DND-41 (cell line): ENCODE data around the gene PHF21B.

Source experiments
- ATAC-seq: fragments of 200-7000 bp; cut with Tn5 transposase; 3 replicates; pipeline ENCODE4 v1.9.1; 2021; ENCODE audit warnings: low read depth; ENCODE audit not compliant: insufficient read depth
- DNase-seq: peaks from one replicate; pipeline ENCODE4 v3.0.0-alpha.2; 2020
- H2AFZ ChIP-seq: 2 replicates; pipeline ENCODE4 v1.6.0; 2012; ENCODE audit warnings: low read depth, low read length
- H3K27ac ChIP-seq: 2 replicates; pipeline ENCODE4 v1.5.1; 2012; ENCODE audit warnings: low read length, inconsistent platforms
- H3K27me3 ChIP-seq: fragments of 200-600 bp; sonication (generic); 2 replicates; pipeline ENCODE4 v1.6.0; 2012; ENCODE audit warnings: low read length, mild to moderate bottlenecking, inconsistent platforms; ENCODE audit not compliant: insufficient read depth, poor library complexity
- H3K36me3 ChIP-seq: 2 replicates; pipeline ENCODE4 v1.5.1; 2012; ENCODE audit warnings: low read length, inconsistent platforms; ENCODE audit not compliant: insufficient read depth
- H3K4me1 ChIP-seq: 2 replicates; pipeline ENCODE4 v1.5.1; 2012; ENCODE audit warnings: mild to moderate bottlenecking, low read length; ENCODE audit not compliant: insufficient read depth
- H3K4me2 ChIP-seq: 2 replicates; pipeline ENCODE4 v1.6.0; 2012; ENCODE audit warnings: mild to moderate bottlenecking, moderate library complexity, low read length, inconsistent platforms; ENCODE audit not compliant: insufficient read depth
- H3K4me3 ChIP-seq, 2 experiments: fragments of 200-600 bp in 1 of 2; shearing (Covaris generic) in 1 of 2; 2 replicates each; pipeline ENCODE4 v1.5.1; 2012 to 2016; ENCODE audit warnings: inconsistent platforms in 2 of 2, low read length in 2 of 2, mild to moderate bottlenecking in 2 of 2, low read depth in 1 of 2, moderate library complexity in 1 of 2
- H3K79me2 ChIP-seq: 2 replicates; pipeline ENCODE4 v1.6.0; 2012; ENCODE audit warnings: low read length, inconsistent platforms; ENCODE audit not compliant: insufficient read depth
- H3K9ac ChIP-seq: 2 replicates; pipeline ENCODE4 v1.6.0; 2012; ENCODE audit warnings: low read depth, mild to moderate bottlenecking, inconsistent platforms, low read length, moderate library complexity
- H3K9me3 ChIP-seq: 2 replicates; pipeline ENCODE4 v1.5.1; 2012; ENCODE audit warnings: low read length, moderate library complexity, mild to moderate bottlenecking, inconsistent platforms; ENCODE audit not compliant: insufficient read depth, severe bottlenecking
- H4K20me1 ChIP-seq: 2 replicates; pipeline ENCODE4 v1.6.0; 2012; ENCODE audit warnings: low read length; ENCODE audit not compliant: insufficient read depth
- CTCF ChIP-seq: IDR thresholded peaks from 2 replicates; pipeline ENCODE4 v1.5.1; 2012; ENCODE audit warnings: borderline replicate concordance, low read length, moderate library complexity, mild to moderate bottlenecking; ENCODE audit not compliant: poor library complexity, severe bottlenecking; ENCODE audit errors: extremely low read depth
- EZH2 ChIP-seq: IDR thresholded peaks from 3 replicates; pipeline ENCODE4 v1.6.1; 2012; ENCODE audit warnings: borderline replicate concordance, low read depth, mild to moderate bottlenecking, moderate library complexity, low read length, inconsistent platforms; ENCODE audit not compliant: severe bottlenecking

The PHF21B gene

GRCh38 chr22:44981857-44982256 lies 27.9 kb downstream of the PHF21B start:
- ATAC-seq: no peak
- no peak for DNase-seq
- Histone ChIP-seq H3K79me2 (peaks cover 80% of the 10 kb centered on the region), H3K27ac (no peak overlapping the region), H3K4me1 (no peaks in the 10 kb centered on the region), H3K27me3 (no peaks in the 10 kb centered on the region), H3K4me3 (no peak overlapping the region), H3K4me2 (no peak overlapping the region), H4K20me1 (peaks cover 90% of the 10 kb centered on the region), H3K36me3 (peaks cover 16% of the 10 kb centered on the region; the same call in 1 of the 2 replicates), H2AFZ (no peak overlapping the region), H3K9me3 (no peaks in the 10 kb centered on the region), H3K9ac (no peak overlapping the region)
- TF ChIP-seq CTCF (no peak), EZH2 (no peak)

GRCh38 chr22:44979154-44979553 lies 30.7 kb downstream of the PHF21B start:
- no peak for TF ChIP-seq CTCF
- TF ChIP-seq EZH2: no peak
- ATAC-seq (no peak), DNase-seq (no peak)
- no peak overlapping the region for H2AFZ ChIP-seq
- H3K4me1 ChIP-seq: no peaks in the 10 kb centered on the region
- H3K27me3 ChIP-seq: no peaks in the 10 kb centered on the region
- no peak overlapping the region for H3K4me2 ChIP-seq
- H3K9me3 ChIP-seq: no peaks in the 10 kb centered on the region
- no peak overlapping the region for H3K9ac ChIP-seq
- H3K79me2 ChIP-seq: peaks cover 70% of the 10 kb centered on the region
- H3K27ac ChIP-seq: no peak overlapping the region
- no peaks in the 10 kb centered on the region for H3K36me3 ChIP-seq
- no peak overlapping the region for H3K4me3 ChIP-seq
- H4K20me1 ChIP-seq: peaks cover 93% of the 10 kb centered on the region

- TF ChIP-seq EZH2: no peak
- peak; percentile 92 for TF ChIP-seq CTCF
- Histone ChIP-seq H3K27me3 (no peaks in the 10 kb centered on the region), H4K20me1 (peaks cover 96% of the 10 kb centered on the region), H3K9me3 (no peaks in the 10 kb centered on the region), H3K79me2 (peaks cover 73% of the 10 kb centered on the region), H3K36me3 (peaks cover 16% of the 10 kb centered on the region), H2AFZ (no peak overlapping the region), H3K4me3 (no peak overlapping the region), H3K27ac (no peak overlapping the region), H3K9ac (no peak overlapping the region), H3K4me1 (no peaks in the 10 kb centered on the region), H3K4me2 (no peak overlapping the region)
- ATAC-seq: peak; percentile 100
- peak; percentile 92 for DNase-seq
These were observed 34.2 kb downstream of the PHF21B start for GRCh38 chr22:44975427-44976262.
